K562 (cell line): Measurements from ENCODE around the gene MPIG6B. TPM values are rescaled to one million over a fixed set of nuclear protein-coding genes. Genes with fewer than 3 reads are reported as not detected.

Experiments used
- ARNT ChIP-seq, 2 experiments: fragments of 450-650 bp; IDR thresholded peaks; 2 replicates each; pipeline ENCODE4 v1.6.1; 2016; ENCODE audit warnings: mild to moderate bottlenecking in 1 of 2
- C11orf30 ChIP-seq: fragments of 450-650 bp; IDR thresholded peaks from 2 replicates; pipeline ENCODE4 v1.6.1; 2016; ENCODE audit warnings: low read depth, mild to moderate bottlenecking
- CEBPB ChIP-seq: fragments of 450-650 bp; IDR thresholded peaks from 2 replicates; pipeline ENCODE4 v1.6.1; 2016; ENCODE audit warnings: missing genetic modification characterization, missing compliant biosample characterization
- E2F3 ChIP-seq: fragments of 250-450 bp; sonication (Bioruptor Pico); IDR thresholded peaks from 2 replicates; pipeline ENCODE4 v1.4.0; 2020; ENCODE audit warnings: mild to moderate bottlenecking
- E2F8 ChIP-seq: fragments of 450-650 bp; IDR thresholded peaks from 2 replicates; pipeline ENCODE4 v1.7.1; 2018; ENCODE audit warnings: mild to moderate bottlenecking, low read depth; ENCODE audit not compliant: partially characterized antibody
- HDAC1 ChIP-seq, 2 experiments: fragments of 450-650 bp; IDR thresholded peaks; 2 replicates each; pipeline ENCODE4 v1.6.1; 2016 to 2017; ENCODE audit warnings: inconsistent platforms in 1 of 2, mild to moderate bottlenecking in 1 of 2, moderate library complexity in 1 of 2
- HMBOX1 ChIP-seq: sonication (generic); IDR thresholded peaks from 2 replicates; pipeline ENCODE4 v1.6.1; 2016
- HNRNPH1 ChIP-seq: fragments of 200-400 bp; formaldehyde crosslinking; optimal IDR thresholded peaks from 2 replicates; pipeline ENCODE3; 2017; ENCODE audit warnings: low read depth, mild to moderate bottlenecking, low read length, moderate library complexity
- POLR2B ChIP-seq: fragments of 450-650 bp; IDR thresholded peaks from 2 replicates; pipeline ENCODE4 v1.6.1; 2018; ENCODE audit warnings: low read depth; ENCODE audit not compliant: partially characterized antibody
- RBM39 ChIP-seq: fragments of 200-400 bp; formaldehyde crosslinking; optimal IDR thresholded peaks from 2 replicates; pipeline ENCODE3; 2018; ENCODE audit warnings: low read depth, low read length
- RFX5 ChIP-seq: IDR thresholded peaks from 2 replicates; pipeline ENCODE4 v1.6.1; 2011; ENCODE audit warnings: low read depth, mild to moderate bottlenecking, improper control_type of control experiment, low read length
- RHOXF2B ChIP-seq: fragments of 250-450 bp; sonication (Bioruptor Pico); conservative IDR thresholded peaks from 2 replicates; pipeline ENCODE4 v1.5.1; 2021
- RREB1 ChIP-seq: fragments of 250-450 bp; sonication (Bioruptor Pico); IDR thresholded peaks from 2 replicates; pipeline ENCODE4 v1.4.0; 2020
- SMAD3 ChIP-seq: fragments of 450-650 bp; formaldehyde crosslinking; conservative IDR thresholded peaks from 2 replicates; pipeline ENCODE4 v1.4.0; 2020; ENCODE audit warnings: mild to moderate bottlenecking
- SUPT5H ChIP-seq: fragments of 450-650 bp; IDR thresholded peaks from 2 replicates; pipeline ENCODE4 v1.6.1; 2016
- TBL1XR1 ChIP-seq, 2 experiments: IDR thresholded peaks; 2 replicates each; pipeline ENCODE4 v1.6.1; 2012; ENCODE audit warnings: improper control_type of control experiment in 2 of 2, low read length in 2 of 2, mild to moderate bottlenecking in 1 of 2
- ZFP1 ChIP-seq: fragments of 450-650 bp; formaldehyde crosslinking; IDR thresholded peaks from 2 replicates; pipeline ENCODE4 v1.4.0; 2020; ENCODE audit warnings: mild to moderate bottlenecking, mixed read lengths
- ZNF511 ChIP-seq: sonication (generic); formaldehyde crosslinking; IDR thresholded peaks from 2 replicates; pipeline ENCODE4 v1.8.0; 2022; ENCODE audit warnings: mild to moderate bottlenecking, missing genetic modification reagents
- polyA plus RNA-seq, 8 experiments: library from polyadenylated mRNA; depleted of rRNA in 4 of 8; stranded (reverse) in 5 of 8; unstranded in 3 of 8; fragments of >200 nt; fragmentation: Nextera tagmentation in 2 of 8; fragmentation: Illumina TruSeq in 1 of 8; extraction: Ambion mirVana in 2 of 8; extraction: Trizol in 1 of 8; gene quantifications; 2 replicates each; pipeline versions ENCODE4 v1.2.1 to v1.2.3, GENCODE V29; 2011 to 2014; ENCODE audit warnings: inconsistent platforms in 1 of 8, missing spikeins in 1 of 8
- total RNA-seq, 7 experiments: library from RNA; depleted of rRNA in 6 of 7; stranded (reverse); fragments of >200 nt in 6 of 7; fragmentation: Illumina TruSeq in 2 of 7; extraction: Trizol in 2 of 7; gene quantifications; 2 replicates each; pipeline versions ENCODE4 v1.2.1 to v1.2.3, GENCODE V29; 2011 to 2021; ENCODE audit warnings: low replicate concordance in 1 of 7

MPIG6B gene
- total and polyA plus RNA-seq, 9 of the 15 experiments (the other 6 are each of a cell fraction or from before 2014, with no cell fraction given): 0.11 to 1.2 (median 0.28) TPM; not detected in 1

GRCh38 chr6:31725502-31726350, 2.6 kb downstream of the MPIG6B start (continued):
- peak in 1 of 2 experiments; percentile 91; a peak in 2 of 4 replicates for TF ChIP-seq HDAC1 (IDR thresholded peaks at IDR 0.05)
- TF ChIP-seq ARNT (IDR thresholded peaks at IDR 0.05): peak in 1 of 2 experiments; percentile 70; a peak in 1 of 4 replicates
- 0 out of 4 replicates have a peak, but pooled peaks of 1 of the 2 experiments have one; percentile 14 for TF ChIP-seq TBL1XR1 (IDR thresholded peaks at IDR 0.05; ENCODE audit: low read length in 2 of 2)
- TF ChIP-seq RFX5: no peak
- no peak for TF ChIP-seq C11orf30
- TF ChIP-seq RBM39: peak; percentile 80
- TF ChIP-seq SMAD3 (CRISPR knock-in tag): peak; percentile 89
- TF ChIP-seq HMBOX1: peak; percentile 44; the same call in 1 of the 2 replicates
- TF ChIP-seq HNRNPH1: no peak
- TF ChIP-seq ZFP1 (CRISPR knock-in tag): peak; percentile 11; the same call in 1 of the 2 replicates
- 0 out of 2 replicates have a peak, but pooled peaks have one; percentile 58 for TF ChIP-seq RHOXF2B (CRISPR knock-in tag)
- peak; percentile 62 for TF ChIP-seq RREB1
- peak; percentile 63; the same call in 1 of the 2 replicates for TF ChIP-seq SUPT5H
- peak; percentile 46 for TF ChIP-seq POLR2B
- peak; percentile 67 for TF ChIP-seq CEBPB (tag)
- peak; percentile 45 for TF ChIP-seq E2F8
- TF ChIP-seq ZNF511 (CRISPR knock-in tag): no peak
- TF ChIP-seq E2F3 (CRISPR knock-in tag): peak; percentile 74; the same call in 1 of the 2 replicates
